Stimulated activated CD4-positive, alpha-beta T cell treated with anti-CD3 and anti-CD28 coated beads, Interleukin-4, amount 100 ng/mL, for 48 hours (primary cell): Measurements from ENCODE around the gene NINL.

Experiments
- DNase-seq, 2 donors: peaks; one replicate each; pipeline ENCODE4 v3.0.0-alpha.2; 2020; ENCODE audit warnings: low read depth in 2 of 2

The NINL gene

GRCh38 chr20:25533920-25534700 is 51.2 kb downstream of the NINL start:
- no peak for DNase-seq

- DNase-seq, result no peak
Measured at GRCh38 chr20:25532971-25533391, 52.4 kb downstream of the NINL start.

DNA sequence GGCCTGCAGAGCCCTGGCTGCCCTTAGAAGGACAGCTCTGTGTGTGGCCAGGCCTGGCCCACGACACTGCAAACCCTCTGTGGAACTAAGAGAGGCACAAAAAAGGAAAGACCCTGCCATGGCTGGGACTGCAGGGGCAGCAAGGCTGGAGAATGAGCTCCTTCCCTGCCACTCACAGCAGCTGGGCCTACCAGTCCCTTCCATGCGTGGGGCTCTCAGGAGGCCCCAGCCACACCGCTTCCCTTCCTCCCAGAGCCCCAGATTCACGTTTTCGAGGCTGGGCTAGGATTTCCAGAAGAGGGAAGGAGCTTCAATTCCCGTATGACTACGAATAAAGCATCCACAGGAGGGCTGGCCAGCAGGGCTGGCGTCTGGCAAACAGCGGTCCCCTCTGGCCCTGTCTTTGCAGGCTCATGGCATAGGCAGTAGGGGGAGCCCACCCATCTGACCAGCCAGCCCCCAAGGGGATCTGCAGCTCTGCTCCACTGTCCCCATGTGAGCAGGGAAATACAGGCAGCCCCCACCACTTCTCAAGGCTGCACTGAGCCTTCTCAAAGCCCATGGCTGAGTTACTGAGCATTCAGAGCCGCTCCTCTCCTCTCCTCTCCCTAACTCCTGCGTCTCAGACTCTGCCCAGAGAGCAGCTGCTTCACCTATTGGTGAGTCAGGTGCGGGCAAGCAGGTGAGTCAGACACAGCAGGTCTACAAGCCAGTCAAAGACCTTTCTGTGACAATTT is 53.1 kb downstream of the NINL start:
- no peak for DNase-seq

DNA sequence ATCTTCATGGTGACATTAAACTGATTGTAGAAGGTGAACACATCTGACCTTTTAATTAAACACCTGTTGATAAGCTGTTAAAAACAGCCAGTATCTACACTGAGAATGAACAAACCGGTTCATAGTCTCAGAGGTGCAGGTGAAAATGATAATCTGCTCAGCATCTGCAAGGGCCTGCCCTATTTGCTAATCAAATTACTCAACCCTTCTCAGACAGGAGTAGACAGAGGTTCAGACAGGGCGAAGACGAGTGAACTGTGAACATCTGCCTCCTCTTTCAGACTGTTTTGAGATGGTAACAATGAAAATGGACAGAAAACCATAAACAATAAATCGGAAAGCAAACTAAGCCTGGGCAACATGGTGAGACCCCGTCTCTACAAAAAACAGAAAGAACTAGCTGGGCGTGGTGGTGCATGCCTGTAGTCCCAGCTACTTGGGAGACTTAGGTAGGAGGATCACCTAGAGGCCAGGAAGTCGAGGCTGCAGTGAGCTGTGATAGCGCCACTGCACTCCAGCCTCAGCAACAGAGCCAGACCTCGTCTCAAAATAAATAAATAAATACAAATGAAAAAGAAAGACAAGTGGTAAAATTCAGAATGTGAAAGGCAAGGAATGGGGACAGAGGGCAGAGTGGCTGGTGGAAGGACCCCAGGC is 55.9 kb downstream of the NINL start:
- no peak for DNase-seq

GRCh38 chr20:25527949-25528348 is 57.4 kb downstream of the NINL start:
- no peak for DNase-seq

GRCh38 chr20:25526446-25526845 is 58.9 kb downstream of the NINL start:
- DNase-seq, result no peak

- no peak for DNase-seq
Measured at GRCh38 chr20:25525867-25526266, 59.5 kb downstream of the NINL start.

DNA sequence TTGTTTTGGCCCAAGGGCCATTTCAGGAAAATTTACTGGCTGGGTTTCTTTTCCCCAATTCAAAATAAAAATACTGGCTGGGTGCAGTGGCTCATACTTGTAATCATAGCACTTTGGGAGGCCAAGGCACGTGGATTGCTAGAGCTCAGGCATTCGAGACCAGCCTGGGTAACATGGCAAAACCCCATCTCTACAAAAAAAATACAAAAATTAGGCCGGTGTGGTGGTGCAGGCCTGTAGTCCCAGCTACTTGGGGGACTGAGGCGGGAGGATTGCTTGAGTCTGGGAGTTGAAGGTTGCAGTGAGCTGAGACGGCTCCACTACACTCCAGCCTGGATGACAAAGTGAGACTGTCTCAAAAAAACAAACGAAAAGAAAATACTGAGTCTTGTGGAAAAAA is 60.0 kb downstream of the NINL start:
- DNase-seq, result no peak

- DNase-seq, result no peak
Measured at GRCh38 chr20:25521382-25521781, 63.9 kb downstream of the NINL start.

- no peak for DNase-seq
Measured at GRCh38 chr20:25517124-25517523, 68.2 kb downstream of the NINL start.

DNA sequence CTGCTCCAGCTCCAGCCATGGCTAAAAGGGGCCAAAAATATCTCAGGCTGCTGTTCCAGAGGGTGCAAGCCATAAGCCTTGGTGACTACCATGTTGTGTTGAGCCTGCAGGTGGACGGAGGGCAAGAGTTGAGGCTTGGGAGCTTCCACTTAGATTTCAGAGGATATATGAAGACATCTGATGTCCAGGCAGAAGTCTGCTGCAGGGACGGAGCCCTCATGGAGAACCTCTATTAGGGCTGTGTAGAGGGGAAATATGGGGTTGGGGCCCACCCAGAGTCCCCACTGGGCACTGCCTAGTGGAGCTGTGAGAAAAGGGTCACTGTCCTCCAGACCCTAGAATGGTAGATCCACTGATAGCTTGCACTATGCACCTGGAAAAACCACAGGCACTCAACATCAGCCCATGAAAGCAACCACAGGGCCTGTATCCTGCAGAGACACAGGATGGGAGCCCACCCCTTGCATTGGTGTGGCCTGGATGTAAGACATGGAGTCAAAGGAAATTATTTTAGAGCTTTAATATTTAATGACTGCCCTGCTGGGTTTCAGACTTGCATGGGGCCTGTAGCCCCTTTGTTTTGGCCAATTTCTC is 70.5 kb downstream of the NINL start:
- DNase-seq, result no peak

DNA sequence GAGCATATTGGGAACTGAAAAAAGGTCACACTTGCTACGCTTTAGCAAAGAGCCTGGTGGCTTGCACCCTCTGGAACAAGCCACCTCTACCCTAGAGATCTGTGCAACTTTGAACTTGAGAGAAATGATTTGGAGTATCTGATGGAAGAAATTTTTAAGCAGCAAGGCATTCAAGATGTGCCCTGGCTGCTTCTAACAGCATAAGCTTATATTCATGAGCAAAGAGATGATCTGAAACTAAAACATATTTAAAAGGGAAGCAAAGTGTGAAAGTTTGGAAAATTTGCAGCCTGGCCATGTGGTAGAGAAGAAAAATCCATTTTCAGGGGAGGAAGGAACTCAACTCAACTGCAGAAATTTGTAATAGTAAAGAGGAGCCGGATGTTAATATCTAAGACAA is 71.1 kb downstream of the NINL start:
- DNase-seq, result no peak

- no peak for DNase-seq
Measured at GRCh38 chr20:25512709-25513108, 72.6 kb downstream of the NINL start.

- no peak for DNase-seq
Measured at GRCh38 chr20:25511183-25511582, 74.1 kb downstream of the NINL start.

DNA sequence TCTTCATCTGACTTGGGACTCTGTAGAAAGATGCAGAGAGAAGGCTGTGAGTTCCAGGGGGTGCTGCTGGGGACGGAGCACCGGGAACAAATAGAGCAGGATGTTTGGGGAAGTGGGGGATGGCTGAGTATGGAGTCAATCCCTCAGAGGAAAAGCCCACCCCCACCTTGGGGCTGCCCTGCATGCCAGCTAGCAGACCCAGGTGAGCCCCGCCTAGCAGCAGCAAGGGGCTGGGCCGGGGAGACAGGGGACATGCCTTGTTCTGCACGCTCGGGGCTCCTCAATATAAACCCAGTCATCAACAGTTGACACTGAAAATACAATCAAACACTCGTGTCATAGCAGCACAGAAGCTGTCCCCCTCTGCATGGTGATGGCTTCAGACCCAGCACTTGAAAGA is 74.6 kb downstream of the NINL start:
- no peak for DNase-seq

- no peak for DNase-seq
Measured at GRCh38 chr20:25510202-25510601, 75.1 kb downstream of the NINL start.

DNA sequence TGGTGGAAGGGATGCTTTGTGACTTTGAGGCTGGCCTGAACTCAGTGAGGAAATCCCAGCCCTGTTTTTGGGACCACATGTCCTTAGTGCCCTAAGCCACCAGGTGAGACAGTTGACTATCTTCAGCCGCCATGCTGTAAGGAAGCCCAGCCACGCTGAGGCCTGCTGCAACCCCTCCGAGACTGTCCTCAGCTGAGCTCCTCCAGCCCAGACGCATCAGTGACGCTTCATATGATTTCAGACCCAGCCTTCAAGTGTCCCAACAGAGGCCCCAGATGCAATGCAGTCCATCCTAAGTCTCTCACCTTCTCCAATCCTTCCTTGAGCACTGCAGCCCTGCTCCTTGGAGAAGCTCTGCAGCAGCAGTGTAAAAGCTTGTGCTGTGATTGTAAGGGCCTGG is 76.2 kb downstream of the NINL start:
- no peak for DNase-seq

DNA sequence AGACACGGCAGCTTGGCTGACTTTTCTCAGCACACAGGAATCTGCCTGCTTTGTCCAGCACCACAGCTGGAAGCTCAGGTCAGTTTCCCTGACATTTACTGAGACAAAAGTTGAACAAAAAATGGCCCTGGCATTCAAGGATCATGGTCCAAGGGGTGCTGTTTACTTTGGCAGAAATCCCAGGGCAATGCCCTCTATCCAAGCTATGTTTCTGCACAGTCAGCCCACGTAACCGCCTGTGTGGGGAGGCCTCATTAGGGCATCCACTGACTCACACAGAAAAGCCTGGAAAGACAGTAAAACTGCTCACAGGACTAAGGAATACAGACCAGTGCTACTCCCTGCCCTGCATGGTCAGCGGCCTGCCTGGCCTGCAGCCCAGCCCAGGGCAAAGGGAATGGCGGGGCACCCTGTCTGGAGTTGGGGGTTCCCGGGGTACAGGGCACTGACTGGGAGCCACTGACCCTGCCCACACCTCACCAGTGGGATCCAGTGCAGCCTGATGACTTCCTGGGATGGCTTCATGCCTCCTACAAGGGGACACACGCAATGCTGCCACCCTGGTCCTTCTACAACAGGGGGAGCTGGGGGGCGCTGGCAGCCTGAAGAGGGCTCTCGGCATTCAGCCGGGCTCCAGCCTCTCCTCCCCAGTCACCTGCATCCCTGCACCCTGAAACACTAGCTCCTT is 77.1 kb downstream of the NINL start:
- DNase-seq, result no peak

DNA sequence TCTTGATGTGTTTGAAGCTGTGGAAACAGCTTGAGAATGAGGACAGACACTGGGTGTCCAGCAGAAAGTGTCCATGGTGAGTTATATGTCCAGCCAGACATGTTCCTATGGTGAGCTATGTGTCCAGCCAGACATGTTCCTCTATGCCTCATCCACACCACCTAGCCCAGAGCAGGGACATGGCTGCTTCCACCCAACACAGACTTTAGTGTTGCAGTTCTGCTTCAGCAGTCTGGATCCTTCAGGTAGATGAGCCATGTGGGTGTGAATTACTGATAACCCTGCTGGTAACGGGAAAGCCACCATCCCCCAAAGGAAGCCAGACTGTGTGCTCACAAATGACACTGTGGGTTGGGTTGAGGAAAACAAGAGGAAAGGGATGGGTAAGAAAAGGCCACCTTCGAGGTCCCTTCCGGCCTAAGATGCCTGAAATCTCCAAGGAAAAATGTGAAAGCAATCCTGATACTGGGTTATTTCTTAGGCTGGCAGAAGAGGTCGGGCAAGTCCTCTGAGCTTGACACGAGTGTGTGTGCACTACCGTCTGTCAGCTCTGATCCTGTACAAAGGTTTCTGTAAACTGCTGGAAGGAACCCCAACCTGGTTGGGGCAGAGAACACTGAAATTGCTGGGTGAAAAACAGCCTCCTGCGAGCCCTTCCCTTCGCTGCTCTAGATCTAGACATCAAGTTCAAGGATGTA is 77.8 kb downstream of the NINL start:
- DNase-seq, result no peak

DNA sequence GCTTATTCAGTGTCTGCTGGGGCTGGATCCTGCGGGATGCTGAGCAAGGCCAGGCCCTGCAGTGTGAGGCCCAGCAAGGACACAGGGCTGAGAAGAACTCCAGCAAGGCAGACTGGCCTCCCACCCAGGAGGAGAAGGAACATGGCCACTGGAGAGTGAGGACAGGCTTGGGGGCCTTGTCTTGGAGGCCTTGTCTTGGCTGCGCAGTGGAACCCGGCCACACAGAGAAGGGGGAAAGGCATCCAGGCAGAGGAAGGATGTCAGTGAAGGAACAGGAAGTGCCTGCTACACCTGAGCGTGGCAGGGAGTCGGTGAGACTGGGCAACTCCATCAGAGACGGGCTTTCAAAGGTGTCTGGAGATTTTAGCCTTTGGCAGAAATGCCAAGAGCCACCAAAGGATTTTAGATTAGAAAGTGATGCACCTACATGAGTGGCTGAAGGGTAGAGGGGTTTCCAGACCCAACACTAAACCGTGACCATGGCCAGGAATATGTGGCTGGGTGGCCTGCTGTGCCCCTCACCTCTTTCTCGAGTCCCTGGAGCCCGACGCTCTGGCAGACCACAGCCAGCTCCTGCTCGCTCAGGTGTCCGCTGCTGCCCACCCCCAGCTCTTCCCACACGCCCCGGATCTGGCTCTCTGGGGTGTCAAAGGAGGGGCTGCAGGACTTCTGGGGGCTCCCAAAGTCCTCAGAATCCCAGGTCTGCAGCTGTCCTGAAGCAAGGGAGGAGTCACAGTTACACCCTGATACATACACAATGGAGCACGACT is 80.8 kb downstream of the NINL start:
- no peak for DNase-seq
